Epithelial cell of proximal tubule (primary cell): ENCODE data around the gene SARDH. TPM values are rescaled to one million over a fixed set of nuclear protein-coding genes. Genes with fewer than 3 reads are reported as not detected.

Experiments
- DNase-seq: peaks from one replicate; pipeline ENCODE4 v3.0.0-alpha.2; 2011; ENCODE audit warnings: low read depth
- H3K4me3 ChIP-seq: 2 replicates; pipeline ENCODE4 v1.5.1; 2011; ENCODE audit warnings: low read depth, mild to moderate bottlenecking, low read length
- total RNA-seq: library from RNA; depleted of rRNA; stranded (reverse); fragments of >200 nt; gene quantifications from 2 replicates; pipeline ENCODE4 v1.2.3, GENCODE V29; 2015
- TF ChIP-seq, protein P1 (sequence below): conservative IDR thresholded peaks from 2 replicates; pipeline ENCODE4 v1.5.1; 2012; ENCODE audit warnings: low read depth, mild to moderate bottlenecking, low read length

SARDH gene
- total RNA-seq, 1 donor from 2014 or later: 0.92 TPM

- TF ChIP-seq, protein P1, sequence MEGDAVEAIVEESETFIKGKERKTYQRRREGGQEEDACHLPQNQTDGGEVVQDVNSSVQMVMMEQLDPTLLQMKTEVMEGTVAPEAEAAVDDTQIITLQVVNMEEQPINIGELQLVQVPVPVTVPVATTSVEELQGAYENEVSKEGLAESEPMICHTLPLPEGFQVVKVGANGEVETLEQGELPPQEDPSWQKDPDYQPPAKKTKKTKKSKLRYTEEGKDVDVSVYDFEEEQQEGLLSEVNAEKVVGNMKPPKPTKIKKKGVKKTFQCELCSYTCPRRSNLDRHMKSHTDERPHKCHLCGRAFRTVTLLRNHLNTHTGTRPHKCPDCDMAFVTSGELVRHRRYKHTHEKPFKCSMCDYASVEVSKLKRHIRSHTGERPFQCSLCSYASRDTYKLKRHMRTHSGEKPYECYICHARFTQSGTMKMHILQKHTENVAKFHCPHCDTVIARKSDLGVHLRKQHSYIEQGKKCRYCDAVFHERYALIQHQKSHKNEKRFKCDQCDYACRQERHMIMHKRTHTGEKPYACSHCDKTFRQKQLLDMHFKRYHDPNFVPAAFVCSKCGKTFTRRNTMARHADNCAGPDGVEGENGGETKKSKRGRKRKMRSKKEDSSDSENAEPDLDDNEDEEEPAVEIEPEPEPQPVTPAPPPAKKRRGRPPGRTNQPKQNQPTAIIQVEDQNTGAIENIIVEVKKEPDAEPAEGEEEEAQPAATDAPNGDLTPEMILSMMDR: no peak
- no peak overlapping the region for H3K4me3 ChIP-seq
- no peak for DNase-seq
Measured at GRCh38 chr9:133639613-133640012, 98.5 kb downstream of the SARDH start.

DNA sequence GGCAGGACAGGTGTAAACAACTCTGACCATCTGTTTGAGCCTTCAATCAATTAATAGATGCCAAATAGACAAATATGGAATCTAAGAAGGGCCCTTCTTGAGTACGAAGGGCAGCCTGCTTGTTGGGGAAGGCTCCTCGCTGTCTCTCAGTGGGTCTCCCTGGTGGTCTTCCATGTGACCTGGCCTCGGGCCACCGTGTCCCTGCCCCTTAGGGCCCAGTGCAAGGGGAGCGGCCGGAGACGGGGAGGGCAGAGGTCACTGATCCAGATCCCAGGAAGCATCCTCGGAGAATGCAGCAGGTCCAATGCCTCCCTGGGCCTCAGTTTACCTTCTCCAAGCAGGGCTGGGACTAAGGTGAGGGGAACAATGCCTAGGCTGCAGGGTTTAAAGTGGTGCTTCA lies 99.4 kb downstream of the SARDH start:
- TF ChIP-seq, protein P1: no peak

GRCh38 chr9:133638076-133638475 lies 100.1 kb downstream of the SARDH start:
- DNase-seq: no peak
- TF ChIP-seq, protein P1: no peak
- H3K4me3 ChIP-seq: no peak overlapping the region

More for the DNA sequence above, 99.4 kb downstream of the SARDH start:
- no peak for DNase-seq
- no peak overlapping the region for H3K4me3 ChIP-seq

DNA sequence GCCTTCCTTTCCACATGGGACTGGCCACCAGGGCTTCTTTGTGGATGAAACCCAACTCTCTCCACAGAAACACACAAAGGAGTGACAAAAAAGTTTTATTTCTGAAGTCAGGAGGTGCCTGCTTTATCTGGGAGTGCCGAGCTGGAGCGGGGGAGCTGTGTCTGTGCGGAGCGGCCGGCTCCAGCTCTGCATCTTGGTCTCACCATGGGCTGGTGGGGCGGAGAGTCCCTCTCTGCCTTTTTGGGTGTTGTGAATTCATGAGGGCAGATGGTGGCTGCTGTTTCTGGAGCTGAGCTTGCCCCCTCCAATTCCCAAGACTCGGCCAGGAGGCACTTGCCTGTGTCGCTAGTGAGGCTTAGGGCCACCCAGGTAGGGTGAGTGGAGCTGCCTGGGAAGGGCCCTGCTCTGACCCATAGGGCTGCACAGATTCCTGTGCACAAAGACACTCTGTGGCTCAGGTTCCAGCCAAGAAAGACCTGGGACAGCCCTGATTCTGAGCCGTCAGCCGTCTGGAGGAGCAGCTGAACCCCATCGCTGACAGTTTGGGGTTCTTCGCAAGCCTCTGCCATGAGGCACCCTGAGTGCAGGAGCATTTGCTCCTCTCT lies 100.6 kb downstream of the SARDH start:
- DNase-seq: no peak
- TF ChIP-seq, protein P1: no peak

DNA sequence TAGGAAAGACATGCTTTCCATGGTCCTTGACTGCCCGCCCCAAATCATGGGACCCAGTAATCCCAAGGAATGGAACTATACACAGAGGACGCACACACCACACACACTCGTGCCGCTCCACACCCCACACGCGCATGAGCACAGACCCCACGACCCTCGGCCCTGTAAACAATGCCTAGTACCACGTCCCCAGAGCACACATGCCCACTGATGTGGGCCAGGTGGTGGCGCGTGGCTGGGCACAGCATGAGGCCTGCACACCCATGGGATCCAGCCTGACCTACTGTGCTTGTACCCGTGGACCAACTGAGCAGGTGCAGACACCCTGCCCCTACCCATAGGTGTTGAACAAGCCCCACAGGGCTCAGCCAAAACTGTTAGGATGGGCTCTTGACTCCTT lies 101.2 kb downstream of the SARDH start:
- no peak for DNase-seq
- TF ChIP-seq, protein P1: no peak
- H3K4me3 ChIP-seq: no peak overlapping the region

More for the DNA sequence above, 100.6 kb downstream of the SARDH start:
- no peak overlapping the region for H3K4me3 ChIP-seq

- no peak for DNase-seq
- no peak within 1 kb of the TSS for H3K4me3 ChIP-seq
- TF ChIP-seq, protein P1: no peak
Measured at GRCh38 chr9:133635533-133636531, 102.3 kb downstream of the SARDH start, which contains the start of gene DBH. Gene DBH, plus strand, starts transcription at chr9:133636363. Its CDS starts 9 bp downstream, at chr9:133636372.
